HL-60 (cell line): ENCODE results near the gene OR6C76.
"Not testable (repeated sequence)": the region's sequence is repeated elsewhere in the genome, so short reads cannot be mapped to it uniquely, and the experiment has no call there.

Experiments
- DNase-seq, 2 experiments: peaks; one replicate each; pipeline ENCODE4 v3.0.0-alpha.2; 2010 to 2020; ENCODE audit warnings: low read depth in 1 of 2, low spot score in 1 of 2
- H3K27ac ChIP-seq: fragments of 250-450 bp; sonication (Bioruptor Pico); replicated peaks from 2 replicates; pipeline ENCODE4 v1.5.1; 2020; ENCODE audit warnings: mild to moderate bottlenecking, moderate library complexity
- H3K27me3 ChIP-seq: fragments of 250-450 bp; sonication (Bioruptor Pico); 2 replicates; pipeline ENCODE4 v1.5.1; 2021; ENCODE audit warnings: mild to moderate bottlenecking, moderate library complexity; ENCODE audit not compliant: insufficient read depth, poor library complexity, severe bottlenecking
- H3K4me3 ChIP-seq: replicated peaks from 2 replicates; pipeline ENCODE4 v1.5.1; 2011; ENCODE audit warnings: mild to moderate bottlenecking, control low read depth, low read length; ENCODE audit not compliant: insufficient read depth
- GABPA ChIP-seq: IDR thresholded peaks from 2 replicates; pipeline ENCODE4 v1.6.1; 2012; ENCODE audit warnings: low read depth
- POLR2AphosphoS5 ChIP-seq: IDR thresholded peaks from 2 replicates; pipeline ENCODE4 v1.6.1; 2012; ENCODE audit warnings: low read depth
- REST ChIP-seq: IDR thresholded peaks from 2 replicates; pipeline ENCODE4 v1.6.1; 2012; ENCODE audit warnings: low read depth; ENCODE audit not compliant: insufficient replicate concordance
- SPI1 ChIP-seq: IDR thresholded peaks from 2 replicates; pipeline ENCODE4 v1.6.1; 2012; ENCODE audit warnings: low read depth, mild to moderate bottlenecking, borderline replicate concordance
- TF ChIP-seq, protein P1 (sequence below): IDR thresholded peaks from one replicate; pipeline ENCODE4 v1.5.1; 2011; ENCODE audit warnings: low read length, control low read depth, inconsistent platforms; ENCODE audit not compliant: insufficient read depth

OR6C76 gene

GRCh38 chr12:55396326-55396725, 29.7 kb upstream of the OR6C76 start:
- no peak overlapping the region for H3K4me3 ChIP-seq
- TF ChIP-seq SPI1 (no peak), GABPA (no peak), REST (no peak), POLR2AphosphoS5 (no peak)
- TF ChIP-seq, protein P1, sequence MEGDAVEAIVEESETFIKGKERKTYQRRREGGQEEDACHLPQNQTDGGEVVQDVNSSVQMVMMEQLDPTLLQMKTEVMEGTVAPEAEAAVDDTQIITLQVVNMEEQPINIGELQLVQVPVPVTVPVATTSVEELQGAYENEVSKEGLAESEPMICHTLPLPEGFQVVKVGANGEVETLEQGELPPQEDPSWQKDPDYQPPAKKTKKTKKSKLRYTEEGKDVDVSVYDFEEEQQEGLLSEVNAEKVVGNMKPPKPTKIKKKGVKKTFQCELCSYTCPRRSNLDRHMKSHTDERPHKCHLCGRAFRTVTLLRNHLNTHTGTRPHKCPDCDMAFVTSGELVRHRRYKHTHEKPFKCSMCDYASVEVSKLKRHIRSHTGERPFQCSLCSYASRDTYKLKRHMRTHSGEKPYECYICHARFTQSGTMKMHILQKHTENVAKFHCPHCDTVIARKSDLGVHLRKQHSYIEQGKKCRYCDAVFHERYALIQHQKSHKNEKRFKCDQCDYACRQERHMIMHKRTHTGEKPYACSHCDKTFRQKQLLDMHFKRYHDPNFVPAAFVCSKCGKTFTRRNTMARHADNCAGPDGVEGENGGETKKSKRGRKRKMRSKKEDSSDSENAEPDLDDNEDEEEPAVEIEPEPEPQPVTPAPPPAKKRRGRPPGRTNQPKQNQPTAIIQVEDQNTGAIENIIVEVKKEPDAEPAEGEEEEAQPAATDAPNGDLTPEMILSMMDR, result no peak
- H3K27me3 ChIP-seq, result no peaks in the 10 kb centered on the region
- no peak for DNase-seq
- H3K27ac ChIP-seq, result no peak overlapping the region

GRCh38 chr12:55400229-55400628, 25.8 kb upstream of the OR6C76 start, which contains the start of gene OR6C65:
OR6C65 (plus strand) TSS chr12:55400529; CDS start chr12:55400529, 0 bp downstream.
- TF ChIP-seq SPI1 (no peak), POLR2AphosphoS5 (no peak), GABPA (no peak), REST (no peak)
- TF ChIP-seq, protein P1, result no peak
- Histone ChIP-seq H3K27ac (no peak within 1 kb of the TSS), H3K27me3 (no peaks in the 10 kb centered on the region), H3K4me3 (no peak within 1 kb of the TSS)
- no peak for DNase-seq

GRCh38 chr12:55407866-55408265, 18.2 kb upstream of the OR6C76 start:
- TF ChIP-seq REST, result no peak
- no peak for TF ChIP-seq POLR2AphosphoS5
- TF ChIP-seq, protein P1, result no peak
- no peak for TF ChIP-seq GABPA
- TF ChIP-seq SPI1, result no peak
- Histone ChIP-seq H3K4me3 (no peak overlapping the region), H3K27ac (no peak overlapping the region), H3K27me3 (peaks cover 2% of the 10 kb centered on the region)
- no peak for DNase-seq

- H3K27me3 ChIP-seq, H3K4me3 ChIP-seq, DNase-seq, H3K27ac ChIP-seq: not testable (repeated sequence)
Observed at GRCh38 chr12:55409133-55409532, 16.9 kb upstream of the OR6C76 start.

GRCh38 chr12:55412138-55412537, 13.9 kb upstream of the OR6C76 start:
- peaks cover 13% of the 10 kb centered on the region for H3K27me3 ChIP-seq
- DNase-seq, H3K27ac ChIP-seq, H3K4me3 ChIP-seq: not testable (repeated sequence)
